ENCODE data around the gene TRAK1. TPM values are rescaled to one million over a fixed set of nuclear protein-coding genes. Genes with fewer than 3 reads are reported as not detected.
A peak's percentile ranks its signal among the peaks of the same experiment; 100 is the strongest.

Gene TRAK1
- total and polyA plus RNA-seq, 2 of the 4 experiments (the other 2 are of a cell fraction) = 25.6 to 28.1 TPM

DNA sequence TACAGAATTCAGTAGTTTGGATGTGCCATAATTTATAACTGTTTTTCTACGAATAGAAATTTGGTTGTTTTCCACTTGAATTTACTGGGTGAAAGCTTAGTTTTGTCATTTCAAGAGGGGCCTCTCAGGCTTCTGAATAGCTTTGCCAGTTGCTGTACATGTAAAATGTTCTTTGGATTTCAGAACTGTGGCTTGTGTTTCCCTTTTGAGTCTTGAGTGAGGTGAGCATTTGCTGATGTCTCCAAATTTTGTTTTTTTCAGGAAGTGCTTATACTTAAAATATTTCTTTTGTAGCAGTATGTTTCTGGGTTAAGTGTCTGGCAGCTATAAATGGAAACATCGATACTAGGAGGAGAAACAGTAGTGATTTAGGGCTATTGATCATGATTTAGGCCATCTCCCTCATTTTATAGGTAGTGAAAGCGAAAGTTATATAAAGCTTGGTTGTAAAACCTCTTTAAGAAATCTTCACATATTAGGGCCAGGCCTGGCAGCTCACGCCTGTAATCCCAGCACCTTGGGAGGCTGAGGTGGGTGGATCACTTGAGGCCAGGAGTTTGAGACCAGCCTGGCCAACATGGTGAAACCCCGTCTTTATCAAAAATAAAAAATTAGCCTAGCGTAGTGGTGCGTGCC, 9.2 kb upstream of the TRAK1 start:
- Histone ChIP-seq H3K4ac (ENCODE audit: low read depth, low read length) (no peak overlapping the region), H4K5ac (ENCODE audit: low read depth, low read length) (no peak overlapping the region), H2BK15ac (ENCODE audit: low read depth, low read length) (no peak overlapping the region), H4K91ac (ENCODE audit: insufficient read depth, low read depth, low read length) (no peak overlapping the region), H2BK20ac (ENCODE audit: low read depth, low read length) (no peak overlapping the region), H3K4me1 (ENCODE audit: control insufficient read depth, insufficient read depth, low read length) (peaks cover 16% of the 10 kb centered on the region), H2AFZ (replicated peaks; ENCODE audit: low read length, poor library complexity) (no peak overlapping the region), H2AK5ac (ENCODE audit: low read depth, low read length) (no peak overlapping the region), H3K9me1 (ENCODE audit: insufficient read depth, low read length) (peaks cover 16% of the 10 kb centered on the region; the same call in 1 of the 2 replicates), H3K79me1 (ENCODE audit: low read depth in 1 of 2, low read length in 2 of 2) (peaks cover 14 to 66% of the 10 kb centered on the region in 2 experiments; a peak in 3 of 4 replicates), H2AK9ac (replicated peaks; ENCODE audit: low read depth, low read length, poor library complexity) (no peak overlapping the region), H3K14ac (replicated peaks; ENCODE audit: low read depth, low read length) (no peak overlapping the region), H3K27me3 (ENCODE audit: control insufficient read depth, insufficient read depth, low read length) (no peaks in the 10 kb centered on the region), H3K4me2 (ENCODE audit: low read depth, low read length) (peak overlapping the region; percentile 38; the same call in 1 of the 2 replicates), H3K27ac (ENCODE audit: insufficient read depth, low read length) (no peak overlapping the region), H3K9ac (ENCODE audit: low read depth, low read length) (no peak overlapping the region), H2BK5ac (ENCODE audit: low read depth, low read length, poor library complexity, severe bottlenecking) (no peak overlapping the region), H4K8ac (ENCODE audit: low read depth in 2 of 2, low read length in 2 of 2) (no peak overlapping the region), H3K36me3 (ENCODE audit: control insufficient read depth, insufficient read depth, low read length) (no peaks in the 10 kb centered on the region), H3K56ac (ENCODE audit: extremely low read depth, insufficient read depth, low read length) (no peak overlapping the region), H3K4me3 (ENCODE audit: insufficient read depth, low read depth, low read length) (no peak overlapping the region), H2BK120ac (ENCODE audit: low read depth, low read length) (no peak overlapping the region), H3K9me3 (ENCODE audit: control insufficient read depth, insufficient read depth, low read length) (no peaks in the 10 kb centered on the region), H3K18ac (ENCODE audit: low read depth, low read length) (no peak overlapping the region), H4K20me1 (ENCODE audit: insufficient read depth, low read length) (peaks cover 15% of the 10 kb centered on the region; the same call in 1 of the 2 replicates), H3K23ac (ENCODE audit: low read depth, low read length) (no peak overlapping the region)
- no TSS peak for BruUV-seq (replicated peaks)
- DNase-seq (no peak), ATAC-seq (ENCODE audit: low read depth) (no peak)
- intact Hi-C loops (cut with micrococcal nuclease) = no loop called here
- ChIA-PET POLR2A (ENCODE audit: unreplicated experiment) (no interaction called here), CTCF (no interaction called here)
- dilution Hi-C loops (cut with HindIII; ENCODE audit: low sequenced_read_pairs, unreplicated experiment) = no loop called here
- TF ChIP-seq POLR2A (IDR thresholded peaks at IDR 0.05; ENCODE audit: low read depth, low read length) (no peak), RCOR1 (IDR thresholded peaks at IDR 0.05; ENCODE audit: insufficient replicate concordance, low read length) (no peak), FOS (IDR thresholded peaks at IDR 0.05; ENCODE audit: low read depth, low read length) (no peak), CHD1 (IDR thresholded peaks at IDR 0.05; ENCODE audit: low read depth, low read length) (no peak), SMC3 (IDR thresholded peaks at IDR 0.05; ENCODE audit: low read depth, low read length) (no peak), RAD21 (IDR thresholded peaks at IDR 0.05; ENCODE audit: low read length) (no peak), NFE2L2 (IDR thresholded peaks at IDR 0.05; ENCODE audit: low read depth, low read length) (no peak), MAZ (IDR thresholded peaks at IDR 0.05; ENCODE audit: borderline replicate concordance, low read depth, low read length) (no peak)
- TF ChIP-seq, protein P1, sequence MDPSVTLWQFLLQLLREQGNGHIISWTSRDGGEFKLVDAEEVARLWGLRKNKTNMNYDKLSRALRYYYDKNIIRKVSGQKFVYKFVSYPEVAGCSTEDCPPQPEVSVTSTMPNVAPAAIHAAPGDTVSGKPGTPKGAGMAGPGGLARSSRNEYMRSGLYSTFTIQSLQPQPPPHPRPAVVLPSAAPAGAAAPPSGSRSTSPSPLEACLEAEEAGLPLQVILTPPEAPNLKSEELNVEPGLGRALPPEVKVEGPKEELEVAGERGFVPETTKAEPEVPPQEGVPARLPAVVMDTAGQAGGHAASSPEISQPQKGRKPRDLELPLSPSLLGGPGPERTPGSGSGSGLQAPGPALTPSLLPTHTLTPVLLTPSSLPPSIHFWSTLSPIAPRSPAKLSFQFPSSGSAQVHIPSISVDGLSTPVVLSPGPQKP (IDR thresholded peaks at IDR 0.05; ENCODE audit: borderline replicate concordance, low read depth, low read length) = no peak
- TF ChIP-seq, protein P2, sequence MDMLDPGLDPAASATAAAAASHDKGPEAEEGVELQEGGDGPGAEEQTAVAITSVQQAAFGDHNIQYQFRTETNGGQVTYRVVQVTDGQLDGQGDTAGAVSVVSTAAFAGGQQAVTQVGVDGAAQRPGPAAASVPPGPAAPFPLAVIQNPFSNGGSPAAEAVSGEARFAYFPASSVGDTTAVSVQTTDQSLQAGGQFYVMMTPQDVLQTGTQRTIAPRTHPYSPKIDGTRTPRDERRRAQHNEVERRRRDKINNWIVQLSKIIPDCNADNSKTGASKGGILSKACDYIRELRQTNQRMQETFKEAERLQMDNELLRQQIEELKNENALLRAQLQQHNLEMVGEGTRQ (IDR thresholded peaks at IDR 0.05; ENCODE audit: low read depth, low read length) = no peak
- in situ Hi-C loops (cut with MboI; ENCODE audit: low sequenced_read_pairs) = no loop called here
- no CpG with 5 or more reads among the region's 7 CpGs for WGBS, 2 experiments (ENCODE audit: extremely low coverage in 2 of 2, insufficient read length in 1 of 2)
